ENCODE measurements around the gene KLF11.

GRCh38 chr2:10078704-10079265 is 35.4 kb downstream of the KLF11 start:
- TF ChIP-seq POLR2AphosphoS5 (IDR thresholded peaks at IDR 0.05; ENCODE audit: low read depth, low read length) (no peak), POLR2A (IDR thresholded peaks at IDR 0.05; ENCODE audit: low read depth, low read length) (no peak)
